ENCODE results near the gene RAB26.

GRCh38 chr16:2167068-2167638 lies 18.7 kb downstream of the RAB26 start:
- TF ChIP-seq POLR2A (IDR thresholded peaks at IDR 0.05) (no peak), CTCF (IDR thresholded peaks at IDR 0.05) (no peak)
